GM13977 (cell line): ENCODE results near the gene SMIM21.
A peak's percentile ranks its signal among the peaks of the same experiment; 100 is the strongest.

Experiments
- DNase-seq: peaks from one replicate; pipeline ENCODE4 v3.0.0; 2012; ENCODE audit warnings: low spot score
- in situ Hi-C: fragments of 300-500 bp; cut with MboI; formaldehyde crosslinking; loops from one replicate; pipeline ENCODE4 v1.12.0; 2022; ENCODE audit warnings: low sequenced_read_pairs, low pct_unique_long_range_greater_than_20kb, mixed read lengths, inconsistent platforms; ENCODE audit not compliant: unreplicated experiment
- TF ChIP-seq, protein P1 (sequence below): IDR thresholded peaks from 2 replicates; pipeline ENCODE4 v1.5.1; 2012; ENCODE audit warnings: mild to moderate bottlenecking, control low read depth; ENCODE audit not compliant: insufficient read depth; ENCODE audit errors: extremely low read depth, missing control alignments

Gene SMIM21

DNA sequence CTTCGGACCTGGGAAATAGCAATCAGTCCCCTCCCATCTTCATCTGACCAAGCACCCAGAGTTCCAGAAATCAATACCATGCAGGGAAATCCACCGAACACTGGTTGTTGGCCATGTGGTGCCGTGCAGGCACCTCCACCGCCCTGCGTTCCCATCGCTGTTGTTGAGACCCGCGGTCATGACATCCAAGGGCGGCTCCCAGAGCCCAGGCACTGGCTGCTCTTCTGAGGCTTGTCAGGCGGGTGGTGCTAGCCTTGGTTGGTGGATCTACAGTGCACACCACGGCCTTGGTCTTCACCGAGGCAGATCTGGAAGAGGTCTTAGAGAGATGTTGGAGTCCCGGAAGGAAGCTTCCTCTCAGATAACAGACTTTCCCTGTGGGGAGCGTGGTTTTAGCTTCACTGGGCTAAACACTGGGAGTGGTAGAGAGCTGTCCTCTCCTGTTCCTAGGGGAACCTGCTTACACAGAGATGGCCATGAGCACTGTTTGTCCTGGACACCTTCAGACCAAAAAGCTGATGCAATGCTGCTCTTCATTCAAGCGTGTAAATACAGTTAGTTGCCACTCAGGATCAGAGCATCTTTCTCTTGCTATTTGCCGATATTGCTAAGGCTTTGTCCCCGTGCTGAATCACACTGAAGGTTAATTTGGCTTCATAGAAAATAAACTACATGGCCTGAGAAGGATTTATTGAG is 58.3 kb downstream of the SMIM21 start:
- TF ChIP-seq, protein P1, sequence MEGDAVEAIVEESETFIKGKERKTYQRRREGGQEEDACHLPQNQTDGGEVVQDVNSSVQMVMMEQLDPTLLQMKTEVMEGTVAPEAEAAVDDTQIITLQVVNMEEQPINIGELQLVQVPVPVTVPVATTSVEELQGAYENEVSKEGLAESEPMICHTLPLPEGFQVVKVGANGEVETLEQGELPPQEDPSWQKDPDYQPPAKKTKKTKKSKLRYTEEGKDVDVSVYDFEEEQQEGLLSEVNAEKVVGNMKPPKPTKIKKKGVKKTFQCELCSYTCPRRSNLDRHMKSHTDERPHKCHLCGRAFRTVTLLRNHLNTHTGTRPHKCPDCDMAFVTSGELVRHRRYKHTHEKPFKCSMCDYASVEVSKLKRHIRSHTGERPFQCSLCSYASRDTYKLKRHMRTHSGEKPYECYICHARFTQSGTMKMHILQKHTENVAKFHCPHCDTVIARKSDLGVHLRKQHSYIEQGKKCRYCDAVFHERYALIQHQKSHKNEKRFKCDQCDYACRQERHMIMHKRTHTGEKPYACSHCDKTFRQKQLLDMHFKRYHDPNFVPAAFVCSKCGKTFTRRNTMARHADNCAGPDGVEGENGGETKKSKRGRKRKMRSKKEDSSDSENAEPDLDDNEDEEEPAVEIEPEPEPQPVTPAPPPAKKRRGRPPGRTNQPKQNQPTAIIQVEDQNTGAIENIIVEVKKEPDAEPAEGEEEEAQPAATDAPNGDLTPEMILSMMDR = no peak
- DNase-seq = no peak
- in situ Hi-C loops = no loop called here

DNA sequence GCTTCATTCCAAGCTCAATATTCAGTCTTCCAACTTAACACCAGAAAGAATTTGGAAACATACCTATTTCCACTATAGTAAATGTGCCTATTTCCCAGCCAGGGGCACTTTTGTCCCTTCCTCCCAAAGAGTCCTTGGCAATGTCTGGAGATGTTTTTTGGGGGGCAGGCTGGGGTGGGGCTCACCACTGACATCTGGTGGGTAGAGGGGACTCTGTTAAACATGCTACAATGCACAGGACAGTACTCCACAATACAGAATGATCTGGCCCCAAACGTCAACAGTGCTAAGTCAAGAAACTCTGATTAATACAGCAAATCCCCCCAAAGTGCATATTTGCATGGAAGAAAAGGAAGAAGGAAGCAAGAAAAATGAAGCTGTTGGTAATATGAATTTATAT is 61.7 kb downstream of the SMIM21 start:
- TF ChIP-seq, protein P1 = peak; percentile 31
- in situ Hi-C loops = no loop called here
- DNase-seq = no peak

DNA sequence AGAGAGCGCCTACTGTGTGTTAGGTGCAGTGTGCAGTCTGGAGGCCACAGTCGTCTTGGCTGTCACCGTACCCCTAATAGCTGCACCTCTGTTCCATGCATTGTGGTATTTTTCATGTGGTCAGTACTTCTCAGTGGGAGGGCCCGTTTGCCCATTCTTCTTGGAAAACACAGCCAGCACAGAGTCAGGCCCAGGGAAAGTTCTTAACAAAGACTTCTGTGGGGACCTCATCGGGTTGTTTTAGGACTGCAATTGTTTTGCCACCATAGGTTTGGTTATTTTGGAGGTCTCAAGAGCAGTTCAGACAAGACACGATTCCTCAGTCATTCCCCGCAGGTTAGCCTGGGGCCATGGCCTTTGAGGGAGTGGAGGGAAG is 62.3 kb downstream of the SMIM21 start:
- TF ChIP-seq, protein P1 = no peak
- DNase-seq = no peak
- in situ Hi-C loops = no loop called here

DNA sequence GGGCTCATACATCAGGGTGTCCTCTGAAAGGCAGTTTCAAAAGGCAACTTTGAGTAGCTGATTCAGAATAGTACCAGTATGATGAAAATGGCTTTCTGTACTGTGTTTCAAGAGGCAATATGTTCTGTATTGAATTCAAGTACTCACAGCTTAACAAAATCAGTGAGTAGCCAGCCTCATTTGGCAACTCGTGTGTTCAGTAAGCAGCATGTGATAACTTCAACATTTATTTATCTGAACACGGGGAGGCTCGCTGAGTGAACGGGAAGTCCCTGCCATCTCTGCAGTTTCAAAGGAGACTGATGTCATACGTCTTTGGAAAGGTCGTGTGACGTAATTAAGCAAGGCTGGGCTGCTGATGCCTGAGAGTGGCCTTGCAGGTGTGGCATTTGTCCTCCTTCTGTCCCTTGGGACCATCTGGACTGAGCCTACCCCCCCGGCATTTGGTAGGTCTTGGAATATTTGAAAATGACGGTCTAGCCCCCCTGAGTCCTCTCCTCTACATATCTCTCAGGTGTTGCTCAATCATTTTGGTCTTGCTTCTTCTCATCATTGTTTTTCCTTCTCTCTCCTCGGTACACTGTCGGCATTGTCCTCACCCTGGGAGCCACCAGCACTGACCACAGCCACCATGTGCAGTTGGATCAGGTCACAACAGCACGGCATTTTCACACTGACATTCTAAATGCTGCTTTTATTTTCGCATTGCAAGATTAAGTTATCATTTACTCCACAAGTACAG is 62.8 kb downstream of the SMIM21 start:
- in situ Hi-C loops = no loop called here
- TF ChIP-seq, protein P1 = no peak
- DNase-seq = no peak

DNA sequence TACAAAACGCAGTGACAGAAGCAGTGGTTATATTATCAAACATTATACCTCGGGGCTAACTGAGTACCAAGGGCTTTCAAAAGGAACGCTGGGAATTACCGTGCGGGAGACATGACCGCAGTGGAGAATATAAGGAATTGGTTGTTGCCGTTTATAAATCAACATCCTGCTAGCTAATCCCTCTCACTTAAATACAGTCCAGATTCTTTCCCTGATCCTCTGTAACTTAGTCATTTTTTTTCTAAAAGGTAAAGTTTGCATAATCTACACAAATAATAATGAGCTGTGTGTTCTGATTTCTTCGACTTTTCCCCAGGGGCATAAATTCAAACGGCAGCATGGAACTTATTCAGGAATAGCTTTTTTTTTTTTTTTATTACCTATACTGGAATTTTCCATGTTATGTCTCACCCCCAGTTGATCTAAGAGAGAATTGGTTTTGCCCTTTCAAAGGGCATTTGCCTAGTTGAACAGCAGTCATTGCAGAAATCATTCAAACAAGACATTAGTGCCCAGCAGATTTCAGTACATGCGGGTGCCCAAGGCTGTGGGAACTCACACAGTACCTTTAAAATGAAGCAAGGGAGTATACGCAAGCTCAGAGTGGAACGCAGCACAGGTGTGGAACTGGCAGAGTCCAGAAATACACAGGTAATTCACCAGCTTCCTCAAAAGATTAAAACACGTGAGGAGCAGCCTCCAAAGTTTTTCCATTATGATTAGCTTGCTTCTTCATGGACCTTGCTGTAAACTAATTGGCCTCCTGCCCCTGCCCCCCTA is 63.9 kb downstream of the SMIM21 start:
- in situ Hi-C loops = no loop called here
- no peak for DNase-seq
- TF ChIP-seq, protein P1 = no peak

DNA sequence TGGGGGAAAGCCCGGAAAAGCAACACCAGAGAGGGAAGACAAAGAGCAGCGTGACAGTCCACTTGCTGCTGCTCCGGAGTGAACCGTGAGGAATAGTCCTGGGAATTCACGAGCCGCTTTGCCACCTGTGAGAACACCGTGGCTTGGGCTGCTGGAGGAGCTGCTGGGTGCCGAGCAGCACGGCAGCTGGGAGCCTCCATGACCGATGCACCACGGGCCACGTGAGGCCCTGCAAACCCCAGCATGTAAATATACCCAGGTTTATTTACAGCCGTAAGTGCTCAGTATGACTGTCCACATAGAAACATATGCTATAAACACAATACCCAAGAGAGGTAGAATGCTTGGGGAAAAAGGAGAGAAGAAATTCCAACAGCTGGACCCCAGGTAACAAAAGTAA is 65.1 kb downstream of the SMIM21 start:
- TF ChIP-seq, protein P1 = no peak
- DNase-seq = no peak
- in situ Hi-C loops = no loop called here
